GM19397 (cell line): ENCODE results near the gene MEGF11.

Experiments
- ATAC-seq: cut with Tn5 transposase; IDR thresholded peaks from one replicate; pipeline ENCODE4 v1.9.1; 2021; ENCODE audit warnings: mild to moderate bottlenecking, moderate library complexity; ENCODE audit not compliant: unreplicated experiment

MEGF11 gene

DNA sequence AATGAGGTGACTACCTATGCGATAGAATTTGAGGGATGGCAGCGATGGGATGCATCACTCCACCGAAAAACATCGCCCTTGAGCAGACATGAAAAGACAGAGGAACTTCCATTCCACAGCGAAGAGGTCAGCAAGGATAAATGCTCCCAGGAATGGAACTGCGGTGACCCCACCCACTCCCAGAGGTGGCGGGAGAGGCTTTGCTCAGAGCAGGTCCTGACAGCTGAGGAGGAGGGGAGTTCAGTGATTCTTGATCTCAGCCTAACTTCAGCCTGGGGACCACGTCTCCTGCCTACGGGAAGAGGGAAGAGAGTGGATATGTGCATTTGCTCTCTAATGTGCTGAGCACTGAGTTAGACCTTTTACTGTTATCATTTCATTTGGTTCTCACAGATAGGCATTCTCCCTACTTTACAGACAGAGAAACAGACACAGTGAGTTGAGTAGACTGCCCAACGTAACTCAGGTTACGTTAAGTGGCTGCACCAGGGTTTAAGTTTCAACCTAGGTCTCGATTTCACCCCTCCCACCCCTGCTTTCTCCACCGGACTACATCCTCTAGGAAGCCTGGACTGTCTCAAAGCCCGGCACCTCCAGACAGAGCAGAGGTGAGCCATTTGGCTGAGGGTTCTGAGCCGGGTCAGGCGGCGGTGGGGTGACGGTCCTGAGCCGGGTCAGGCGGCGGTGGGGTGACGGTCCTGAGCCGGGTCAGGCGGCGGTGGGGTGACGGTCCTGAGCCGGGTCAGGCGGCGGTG is 214.3 kb downstream of the MEGF11 start:
- ATAC-seq, result no peak

DNA sequence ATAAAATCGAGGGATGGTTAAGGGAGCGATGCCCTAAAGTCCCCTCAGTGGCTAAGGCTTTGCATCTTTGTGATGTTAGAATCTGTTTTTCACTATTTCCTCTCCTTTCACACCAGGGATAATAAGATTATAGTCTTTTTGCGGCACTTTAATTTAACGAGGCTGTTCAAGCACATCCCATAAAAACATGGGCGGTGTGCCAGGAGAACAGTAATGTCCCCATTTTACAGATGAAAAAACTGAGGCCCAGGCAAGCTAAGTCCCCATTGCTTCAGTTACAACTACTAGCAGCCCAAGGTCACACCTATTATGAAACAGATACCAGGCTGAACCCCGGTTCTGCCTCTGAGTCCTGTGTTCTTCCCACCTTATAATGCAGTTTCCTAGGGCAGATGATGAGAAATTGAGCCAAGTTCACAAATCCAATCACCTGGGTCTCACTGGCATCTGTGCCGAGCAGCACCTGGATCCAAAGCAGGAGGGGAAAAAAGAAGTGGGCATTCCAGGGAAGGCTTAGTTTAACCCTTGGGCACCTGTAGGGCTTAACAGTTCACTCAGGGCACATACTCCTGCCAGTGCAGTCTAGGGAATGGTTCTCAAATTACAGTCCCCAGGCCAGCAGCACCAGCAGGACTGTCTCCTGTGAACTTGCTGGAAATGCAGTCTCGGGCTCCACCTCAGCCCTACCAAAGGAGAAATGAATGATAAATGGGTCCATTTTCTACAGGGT is 215.0 kb downstream of the MEGF11 start:
- no peak for ATAC-seq

DNA sequence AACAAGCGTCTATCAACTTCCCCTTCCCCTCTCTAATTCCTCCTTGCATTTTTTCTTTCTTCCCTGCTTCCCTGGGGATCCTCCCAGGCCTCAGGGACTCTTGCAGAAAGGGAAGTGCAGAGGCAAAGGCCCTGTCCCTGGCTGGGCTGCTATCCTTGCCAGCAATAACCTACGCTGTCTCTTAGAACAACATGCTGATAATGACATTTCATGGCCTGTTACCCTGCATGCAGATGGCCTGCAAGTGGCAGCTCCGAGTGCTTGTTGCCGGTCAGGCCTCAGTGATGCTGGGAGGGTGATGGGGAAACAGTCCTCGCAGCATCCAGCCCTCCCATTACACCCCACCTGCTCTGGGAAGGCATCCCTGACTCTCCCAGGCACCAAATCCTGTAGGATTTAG is 216.7 kb downstream of the MEGF11 start:
- ATAC-seq, result no peak

DNA sequence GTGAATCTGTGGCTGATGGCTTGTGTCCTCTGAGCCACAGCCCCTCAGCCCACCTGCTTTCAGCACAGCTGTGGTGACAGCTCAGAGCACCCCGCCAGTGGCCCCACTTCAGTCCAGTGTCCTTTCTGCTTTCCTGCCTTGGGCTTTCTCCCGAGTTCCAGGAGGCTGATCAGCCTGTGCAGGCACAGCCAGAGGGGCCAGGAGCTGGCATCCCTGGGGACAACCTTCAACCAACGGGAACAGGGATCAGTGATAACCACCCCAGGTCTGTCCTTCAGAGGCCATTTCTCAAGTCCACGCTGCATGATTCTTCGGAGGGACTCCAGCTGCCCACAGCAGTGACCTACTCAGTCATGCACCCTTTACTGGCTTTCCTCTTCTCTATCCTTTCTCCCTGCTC is 217.6 kb downstream of the MEGF11 start:
- ATAC-seq, result no peak

DNA sequence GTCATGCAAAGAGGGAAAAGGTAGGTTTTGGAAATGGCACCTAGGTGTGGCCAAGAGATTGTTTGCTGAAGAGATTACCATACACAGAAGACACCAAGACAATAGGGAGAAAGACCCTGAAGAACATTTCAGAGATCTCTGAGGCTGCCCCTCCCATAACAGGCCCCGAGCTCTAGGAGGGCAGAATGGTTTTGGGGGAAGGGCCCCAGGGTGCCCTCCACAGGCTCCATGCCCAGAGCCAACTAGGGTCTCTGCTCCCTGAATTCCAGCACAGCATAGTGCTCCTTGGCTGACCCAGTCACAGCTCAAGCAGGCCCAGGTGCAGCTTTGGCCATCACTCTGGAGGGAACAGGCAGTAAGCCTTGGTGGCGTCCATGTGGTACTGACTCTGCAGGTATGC is 220.4 kb downstream of the MEGF11 start:
- ATAC-seq, result no peak

DNA sequence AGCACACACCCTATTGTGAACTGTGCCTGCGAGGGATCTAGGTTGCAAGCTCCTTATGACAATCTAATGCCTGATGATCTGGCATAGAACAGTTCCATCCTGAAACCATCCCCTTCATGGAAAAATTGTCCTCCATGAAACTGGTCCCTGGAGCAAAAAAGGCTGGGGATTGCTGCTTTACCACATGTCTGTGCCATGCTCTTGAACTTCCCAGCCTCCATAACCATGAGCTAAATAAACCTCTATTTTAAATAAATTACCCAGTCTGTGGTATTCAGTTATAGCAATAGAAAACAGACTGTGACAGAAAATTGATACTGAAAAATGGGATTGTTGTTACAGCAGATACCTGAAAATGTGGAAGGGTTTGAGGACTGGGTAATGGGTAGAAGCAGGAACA is 221.5 kb downstream of the MEGF11 start:
- no peak for ATAC-seq

DNA sequence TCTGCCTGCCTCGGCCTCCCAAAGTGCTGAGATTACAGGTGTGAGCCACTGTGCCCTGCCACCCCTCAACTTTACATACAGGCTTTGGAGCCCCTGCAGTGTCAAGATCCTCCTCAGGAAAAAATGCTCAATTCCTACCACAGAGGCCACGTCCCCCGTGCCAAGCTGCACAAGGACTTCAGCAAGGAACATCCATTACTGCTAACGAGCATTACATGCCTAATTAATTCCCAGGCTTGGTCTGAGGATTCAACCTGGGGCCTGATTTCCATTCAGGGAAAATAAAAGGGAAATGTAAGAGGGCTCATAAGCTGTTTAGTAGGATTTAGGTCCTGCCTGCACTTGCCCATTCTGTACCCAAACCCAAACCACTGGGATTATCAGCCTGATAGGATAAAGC is 222.9 kb downstream of the MEGF11 start:
- no peak for ATAC-seq

DNA sequence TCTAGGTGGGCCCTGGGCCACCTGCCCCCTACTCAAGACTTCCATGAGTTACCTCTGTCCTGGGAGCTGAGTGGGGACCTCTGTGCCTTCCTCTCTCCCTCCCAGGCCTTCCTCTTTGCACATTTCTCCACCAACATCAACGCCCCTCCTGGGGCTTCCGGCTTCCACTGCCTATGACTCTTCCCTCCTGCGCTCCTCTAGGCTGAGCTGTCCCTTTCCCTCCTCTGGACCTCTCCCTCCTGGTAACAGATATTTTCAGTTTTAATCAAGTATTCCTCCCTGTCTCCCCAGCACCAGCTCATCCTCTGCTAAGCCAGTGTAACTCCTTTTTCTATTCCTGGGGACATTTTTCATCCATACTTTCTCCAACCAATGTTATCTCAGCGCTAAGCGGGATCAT is 223.9 kb downstream of the MEGF11 start:
- ATAC-seq, result no peak

DNA sequence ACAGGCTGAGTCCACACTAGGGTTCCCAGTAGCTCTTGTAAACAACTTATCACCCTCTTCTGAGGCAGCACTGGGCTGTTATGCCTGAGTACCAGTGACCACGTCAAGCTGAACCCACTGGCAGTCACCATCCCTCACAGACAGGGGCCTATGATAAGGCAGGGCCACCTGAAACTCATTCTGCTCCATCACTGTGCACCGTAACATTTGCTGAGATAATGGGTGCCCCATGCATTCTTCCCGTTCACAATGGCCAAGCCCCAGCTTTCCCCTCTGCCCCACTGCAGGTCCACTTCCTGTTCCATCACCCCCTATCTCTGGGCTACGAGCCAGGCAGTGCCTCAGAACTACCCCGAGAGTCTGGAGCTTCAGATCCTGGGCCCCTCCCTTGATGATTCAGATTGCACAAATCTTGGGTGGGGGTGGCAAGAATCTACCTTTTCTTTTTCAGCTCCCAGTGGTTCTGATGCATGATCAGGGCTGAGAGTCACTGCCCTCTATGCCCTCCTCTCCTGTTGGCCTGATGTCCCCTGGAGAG is 226.2 kb downstream of the MEGF11 start:
- no peak for ATAC-seq

DNA sequence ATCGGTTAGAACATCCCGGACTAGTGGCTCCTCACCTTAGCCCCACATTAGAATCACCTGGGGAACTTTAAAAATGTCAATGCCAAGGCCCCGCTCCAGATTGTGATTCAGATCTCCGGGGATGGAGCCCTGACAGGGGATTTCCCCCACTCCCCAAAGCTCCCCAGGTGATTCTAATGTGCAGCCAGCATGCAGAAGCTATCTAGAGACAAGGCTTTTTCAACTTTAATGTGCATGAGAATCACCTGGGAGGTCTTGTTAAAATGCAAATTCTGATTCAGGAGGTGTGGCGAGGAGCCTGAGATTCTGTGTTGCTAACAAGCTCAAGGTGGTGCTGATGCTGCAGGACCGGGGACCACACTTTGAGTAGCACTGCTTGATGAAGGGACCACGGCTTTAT is 227.6 kb downstream of the MEGF11 start:
- ATAC-seq, result no peak

DNA sequence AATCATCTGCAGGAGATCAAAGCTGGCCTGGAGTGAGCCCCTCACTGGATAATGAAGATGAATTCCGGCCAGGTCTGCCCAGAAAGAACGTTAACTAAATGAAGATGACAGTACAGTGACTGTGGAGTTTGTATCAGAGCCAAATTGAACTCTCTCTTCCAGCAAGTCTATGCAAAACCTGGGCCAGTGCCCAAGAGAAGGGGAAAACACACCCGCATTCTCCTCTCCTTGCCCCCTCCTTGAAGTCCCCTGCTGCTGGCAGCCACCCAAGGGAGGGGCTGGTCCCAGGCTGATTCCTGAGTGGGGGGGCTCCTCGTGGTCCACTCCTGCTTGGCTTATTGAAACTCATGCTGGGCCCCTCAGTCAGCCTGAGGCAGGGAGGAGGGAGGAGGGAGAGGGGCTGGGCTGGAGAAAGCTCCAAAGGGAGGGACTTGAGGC is 228.5 kb downstream of the MEGF11 start:
- no peak for ATAC-seq

DNA sequence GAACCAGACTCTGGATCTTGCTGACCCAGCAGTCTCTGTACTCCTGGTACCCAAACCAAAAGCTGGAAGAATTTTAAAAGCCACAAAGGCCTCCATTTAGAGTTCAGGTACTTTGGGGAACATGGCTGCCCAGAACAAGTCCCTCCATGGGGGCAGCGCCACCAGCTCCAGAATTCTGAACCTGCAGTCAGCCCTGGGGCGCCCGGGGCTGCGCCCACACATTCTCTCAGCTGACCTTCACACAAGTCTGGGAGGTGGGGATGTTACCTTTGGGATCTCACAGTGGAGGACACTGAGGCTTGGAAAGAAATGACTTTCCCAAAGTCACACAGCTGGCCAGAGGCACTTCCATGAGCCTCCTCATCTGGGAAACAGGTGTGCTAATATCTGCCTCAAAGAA is 229.4 kb downstream of the MEGF11 start:
- ATAC-seq, result no peak

DNA sequence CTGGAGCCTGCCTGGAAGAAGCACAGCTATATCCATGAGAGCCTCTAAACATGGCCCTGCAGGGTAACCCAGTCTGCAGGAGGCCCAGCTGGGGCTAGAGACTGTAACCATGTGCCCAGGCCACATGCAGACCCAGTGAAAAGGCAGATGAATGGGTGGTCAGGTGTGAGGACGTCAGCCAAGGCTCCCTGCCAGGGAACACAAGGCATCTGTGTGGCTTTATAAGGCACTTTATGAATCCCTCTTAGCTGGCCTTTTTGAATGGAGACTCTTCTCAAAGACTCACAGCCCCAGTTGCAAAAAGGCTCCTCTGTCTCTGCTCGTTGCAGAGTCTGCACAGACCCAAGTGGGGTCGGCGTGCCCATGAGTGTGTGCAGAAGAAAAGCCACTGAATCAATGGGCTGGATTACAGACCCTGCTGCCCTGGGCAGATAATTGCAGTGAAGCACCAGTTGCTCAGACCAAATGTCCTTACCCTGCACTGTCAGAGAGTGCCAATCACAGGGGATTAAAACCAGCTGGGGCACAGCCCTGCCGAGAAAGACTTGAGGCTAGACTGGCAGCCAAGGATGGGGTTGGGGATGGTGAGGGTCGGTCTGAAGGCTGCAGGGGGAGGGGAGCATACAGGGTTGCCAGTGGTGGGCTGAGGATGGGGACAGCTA is 230.1 kb downstream of the MEGF11 start:
- ATAC-seq, result no peak

DNA sequence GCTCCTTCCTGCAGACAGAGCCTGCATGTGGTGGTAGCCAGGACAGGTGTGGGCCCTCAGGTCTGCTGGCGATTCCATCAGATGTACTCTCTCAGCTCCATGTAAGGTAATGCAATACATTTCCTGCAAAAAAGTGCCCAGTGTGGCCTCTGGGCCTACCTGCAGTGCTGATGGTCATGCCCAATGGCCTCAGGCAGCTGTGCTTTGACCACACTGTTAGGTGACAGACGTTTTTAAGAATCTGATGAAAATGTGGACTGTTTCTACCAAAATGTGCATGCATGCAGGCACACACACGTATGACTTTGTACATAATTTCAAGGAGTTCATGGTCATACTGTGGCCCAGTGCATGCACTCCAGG is 231.4 kb downstream of the MEGF11 start:
- no peak for ATAC-seq

DNA sequence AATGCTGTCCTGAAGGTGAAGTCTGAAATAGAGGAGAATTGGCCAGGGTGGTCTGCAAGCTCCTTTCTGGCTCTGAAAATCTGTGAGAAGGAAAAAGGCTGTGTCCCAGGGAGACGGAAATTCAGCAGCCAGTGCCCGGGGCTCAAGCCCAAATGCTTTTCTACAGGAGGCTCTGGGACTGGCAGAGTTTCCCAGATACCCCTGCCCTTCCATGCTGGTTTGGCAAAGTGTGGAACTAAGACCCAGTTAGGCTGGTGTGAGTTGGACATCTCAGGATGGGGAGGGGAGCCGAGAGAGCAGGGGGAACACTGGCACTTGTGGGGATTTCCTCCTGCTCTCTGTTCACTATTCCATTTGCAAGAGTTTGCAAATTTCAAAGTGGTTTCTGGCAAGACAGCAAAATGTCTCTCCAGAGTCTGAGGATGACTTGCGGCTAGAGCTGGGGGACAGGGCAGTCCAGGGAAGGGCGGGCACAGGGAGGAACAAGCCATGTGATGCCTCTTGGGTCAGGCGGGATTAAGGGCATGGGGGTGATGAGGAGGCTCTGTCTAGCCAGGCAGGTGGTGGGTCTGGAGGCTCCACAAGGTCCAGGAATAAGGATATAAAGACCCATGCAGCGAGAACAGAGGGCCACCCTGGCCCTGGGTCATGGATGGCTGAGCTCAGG is 231.9 kb downstream of the MEGF11 start:
- ATAC-seq, result no peak

DNA sequence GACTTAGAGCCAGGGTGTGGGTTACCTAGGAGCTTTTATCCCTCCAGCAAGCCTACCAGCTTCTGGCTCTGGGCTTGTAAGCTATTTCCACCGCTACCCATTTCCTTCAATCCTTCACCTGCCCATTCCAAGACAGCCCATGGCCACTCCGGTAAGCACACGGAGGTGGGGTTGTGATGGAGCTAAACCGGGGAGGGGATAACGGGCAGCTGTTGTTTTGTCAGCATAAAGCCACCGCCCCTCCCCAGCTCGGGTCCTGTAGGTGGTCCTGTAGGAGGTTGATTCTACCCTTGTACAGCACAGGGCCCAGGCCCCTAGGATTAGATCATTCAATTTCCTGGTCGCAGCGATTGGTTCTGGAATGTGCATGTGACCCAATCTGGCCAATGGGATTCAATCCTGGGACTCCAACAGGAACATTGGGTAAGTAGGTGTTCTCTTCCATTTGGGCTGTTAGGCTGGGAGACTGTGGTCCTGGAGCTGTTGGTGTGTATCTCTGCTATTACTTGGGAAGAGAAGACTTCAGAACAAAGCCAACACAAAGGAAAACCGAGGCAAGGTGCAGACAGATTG is 233.6 kb downstream of the MEGF11 start:
- ATAC-seq, result no peak

DNA sequence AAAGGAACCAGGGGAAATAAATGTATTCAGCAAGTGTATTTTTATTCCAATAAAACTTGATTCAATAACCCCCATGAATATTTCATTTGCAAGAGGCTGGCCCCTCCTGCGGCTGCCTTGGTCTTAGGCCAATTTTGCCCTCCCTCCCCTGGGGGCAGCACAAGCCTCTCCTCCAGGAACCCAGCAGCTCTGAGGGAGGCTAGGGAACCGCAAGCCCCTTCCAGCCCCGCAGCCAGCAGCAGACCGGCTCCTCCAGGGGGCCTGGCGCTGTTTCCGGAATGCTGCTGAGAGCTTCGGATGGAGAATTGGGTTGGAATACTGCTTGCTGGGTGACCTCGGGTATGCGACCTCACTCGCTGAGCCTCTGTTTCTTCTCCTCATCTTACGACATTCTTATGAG is 234.2 kb downstream of the MEGF11 start:
- no peak for ATAC-seq

DNA sequence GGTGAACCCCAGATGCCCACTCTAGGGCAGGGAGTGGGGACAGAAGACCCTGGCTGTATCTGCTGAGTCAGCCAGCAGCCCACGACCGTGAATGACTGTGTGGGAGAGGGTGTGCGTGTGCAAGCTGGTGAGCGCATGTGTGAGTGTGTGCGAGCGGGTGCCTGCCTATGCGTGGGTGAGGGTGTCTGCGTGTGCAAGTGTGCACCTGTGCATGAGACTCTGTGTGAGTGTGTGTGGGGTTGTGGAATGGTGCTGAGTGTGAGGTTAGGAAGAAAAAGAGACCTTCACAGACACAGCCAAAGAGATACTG is 235.1 kb downstream of the MEGF11 start:
- no peak for ATAC-seq

DNA sequence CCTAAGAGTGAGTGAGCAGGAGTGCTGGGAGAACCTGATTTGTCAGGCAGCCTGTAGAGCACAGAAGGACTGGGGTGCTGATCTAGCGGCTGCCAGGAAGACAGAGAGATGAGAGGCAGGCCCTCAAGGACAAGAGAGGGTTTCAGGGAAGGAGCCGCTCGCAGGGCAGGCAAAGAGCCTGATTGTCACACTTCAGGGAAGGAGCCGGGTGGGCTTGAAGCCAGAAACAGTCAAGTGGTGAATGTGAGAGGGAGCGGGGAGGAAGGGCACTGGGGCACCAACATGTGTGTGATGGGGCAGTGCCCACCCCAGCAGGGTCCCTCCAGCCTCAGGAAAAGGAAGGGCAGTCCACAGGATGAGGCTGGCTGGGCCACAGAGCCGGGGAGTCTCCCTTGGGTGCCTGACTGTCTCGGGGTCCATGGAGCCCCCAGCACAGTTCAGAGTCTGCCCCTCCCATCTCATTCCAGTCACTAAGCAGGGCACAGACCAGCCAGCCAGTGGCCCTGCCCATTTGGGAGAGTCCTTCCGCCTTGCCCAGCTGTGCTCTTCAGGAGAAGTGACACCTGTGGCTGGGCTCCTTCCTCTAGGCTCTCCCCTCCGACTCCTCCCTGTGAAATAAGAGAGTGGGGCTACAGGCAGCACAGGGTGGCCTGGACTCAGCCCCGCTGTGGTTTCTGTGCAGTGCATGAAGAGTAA is 235.6 kb downstream of the MEGF11 start:
- no peak for ATAC-seq

DNA sequence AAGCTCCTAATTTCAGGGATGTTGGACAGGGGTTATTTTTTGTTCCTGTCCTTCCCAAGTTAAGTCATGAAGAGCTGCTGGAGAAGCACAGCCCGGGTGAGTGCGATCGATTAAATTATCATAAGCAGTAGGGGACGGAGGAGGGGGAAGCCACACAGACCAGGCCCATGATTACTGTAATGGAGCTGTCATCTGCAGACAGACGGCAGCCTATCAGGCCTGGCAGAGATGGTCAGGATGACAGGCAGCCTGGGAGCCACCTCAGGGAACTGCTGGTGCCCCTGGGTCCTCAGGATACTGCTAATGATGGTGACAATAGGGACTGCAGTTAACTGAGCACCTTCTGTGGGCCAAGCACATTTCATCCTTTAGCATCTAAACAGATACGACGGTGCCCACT is 236.6 kb downstream of the MEGF11 start:
- no peak for ATAC-seq

DNA sequence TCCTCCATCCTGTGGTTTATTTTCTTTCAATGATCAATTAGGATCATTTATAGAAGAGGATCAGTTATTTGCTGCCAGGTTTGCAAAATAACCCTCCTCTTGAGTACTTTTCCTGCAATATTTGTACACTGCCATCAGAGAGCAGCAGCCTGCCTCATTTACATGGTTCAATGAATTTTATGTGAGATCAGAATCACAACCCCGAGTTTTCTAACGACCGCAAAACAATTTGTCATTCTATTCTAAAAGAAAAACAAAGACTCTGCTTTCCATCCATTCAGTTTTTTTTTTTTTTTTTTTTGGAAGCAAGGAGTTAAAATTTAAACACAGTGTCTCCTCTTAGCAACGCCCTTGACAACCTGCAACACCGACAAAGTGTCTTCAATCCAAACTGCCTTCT is 237.4 kb downstream of the MEGF11 start:
- no peak for ATAC-seq
